Neuron (in vitro differentiated cells): Measurements from ENCODE around the gene PPP2R5E.
"Not testable (repeated sequence)": the region's sequence is repeated elsewhere in the genome, so short reads cannot be mapped to it uniquely, and the experiment has no call there.

Experiments
- H2AFZ ChIP-seq: one replicate; pipeline ENCODE4 v1.6.1; 2013; ENCODE audit warnings: low read depth, mild to moderate bottlenecking, inconsistent platforms, low read length, moderate library complexity
- H3K27me3 ChIP-seq: one replicate; pipeline ENCODE4 v1.6.1; 2013; ENCODE audit warnings: low read length; ENCODE audit not compliant: insufficient read depth
- H3K36me3 ChIP-seq: one replicate; pipeline ENCODE4 v1.6.1; 2013; ENCODE audit warnings: low read length; ENCODE audit not compliant: insufficient read depth
- H3K4me1 ChIP-seq: one replicate; pipeline ENCODE4 v1.6.1; 2013; ENCODE audit warnings: low read length; ENCODE audit not compliant: insufficient read depth
- H3K4me3 ChIP-seq: 2 replicates; pipeline ENCODE4 v1.5.1; 2013; ENCODE audit warnings: mild to moderate bottlenecking, low read length, moderate library complexity
- H3K9me3 ChIP-seq: one replicate; pipeline ENCODE4 v1.6.1; 2013; ENCODE audit warnings: low read length

PPP2R5E gene

DNA sequence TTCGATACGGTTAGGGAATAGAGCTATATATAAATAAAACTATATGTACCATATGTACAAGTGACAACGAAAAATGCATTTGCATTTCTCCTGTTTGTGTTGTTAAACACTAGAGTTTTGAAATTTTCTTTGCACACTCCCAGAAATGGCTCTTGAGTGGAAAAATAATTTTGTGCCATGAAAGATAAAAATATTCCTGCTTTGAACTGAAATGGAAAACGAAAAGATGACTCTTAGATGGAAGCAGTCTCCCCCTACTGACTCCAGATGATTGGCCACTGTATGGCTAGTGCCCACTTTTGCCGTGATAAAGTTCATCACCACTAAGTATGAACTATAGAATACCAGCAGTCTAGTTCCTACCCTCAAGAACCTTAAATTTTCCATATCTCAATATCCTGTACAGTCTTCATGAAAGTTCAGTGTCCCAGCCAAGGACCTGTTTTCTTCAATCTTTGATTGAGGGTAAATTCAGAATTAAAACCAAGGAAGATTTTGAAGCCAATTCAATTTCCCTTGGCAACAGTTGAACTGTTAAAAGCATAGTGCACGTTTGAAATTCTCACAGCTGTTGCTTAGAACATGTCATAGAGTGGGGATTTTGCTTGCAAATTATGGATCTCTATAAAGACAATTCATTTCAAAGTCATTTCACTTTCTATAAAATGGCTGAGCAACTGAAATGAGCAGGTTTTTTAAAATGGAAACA is 1.6 kb upstream of the PPP2R5E start:
- Histone ChIP-seq H3K36me3 (peaks cover 4% of the 10 kb centered on the region), H3K4me3 (peak overlapping the region; percentile 79), H3K9me3 (no peaks in the 10 kb centered on the region), H2AFZ (no peak overlapping the region), H3K4me1 (peaks cover 10% of the 10 kb centered on the region), H3K27me3 (no peaks in the 10 kb centered on the region)

DNA sequence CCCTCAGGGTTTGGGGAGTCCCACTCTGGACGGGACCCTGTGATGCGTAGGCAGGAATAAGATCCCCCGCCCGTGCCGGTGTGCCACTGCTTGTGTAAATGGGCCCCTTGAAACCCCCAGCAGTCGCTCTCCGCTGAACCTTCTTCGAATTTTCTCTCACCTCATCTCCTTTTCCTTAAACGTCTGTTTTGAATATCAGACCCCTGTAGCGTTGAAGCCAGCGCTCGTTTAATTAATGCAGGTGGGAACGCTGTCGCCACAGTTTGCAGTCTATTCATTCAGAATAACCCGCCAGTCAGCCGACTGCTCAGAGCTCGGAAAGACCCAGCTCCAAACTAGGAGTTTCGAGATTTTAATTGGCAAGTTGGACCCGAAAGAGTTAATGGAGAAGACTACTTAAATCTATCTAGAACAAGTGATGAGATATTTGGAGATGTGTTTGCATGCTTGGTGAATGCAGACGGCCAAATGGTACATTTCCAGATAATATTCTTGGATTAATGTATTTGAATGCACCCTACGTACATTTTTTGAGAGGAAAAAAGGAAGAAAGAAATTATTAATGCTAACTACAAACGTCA is 739 bp upstream of the PPP2R5E start:
- Histone ChIP-seq H3K36me3 (peaks cover 13% of the 10 kb centered on the region), H3K9me3 (no peaks in the 10 kb centered on the region), H2AFZ (peak overlapping the region; percentile 83), H3K4me1 (peaks cover 10% of the 10 kb centered on the region), H3K27me3 (no peaks in the 10 kb centered on the region), H3K4me3 (peak overlapping the region; percentile 79)

DNA sequence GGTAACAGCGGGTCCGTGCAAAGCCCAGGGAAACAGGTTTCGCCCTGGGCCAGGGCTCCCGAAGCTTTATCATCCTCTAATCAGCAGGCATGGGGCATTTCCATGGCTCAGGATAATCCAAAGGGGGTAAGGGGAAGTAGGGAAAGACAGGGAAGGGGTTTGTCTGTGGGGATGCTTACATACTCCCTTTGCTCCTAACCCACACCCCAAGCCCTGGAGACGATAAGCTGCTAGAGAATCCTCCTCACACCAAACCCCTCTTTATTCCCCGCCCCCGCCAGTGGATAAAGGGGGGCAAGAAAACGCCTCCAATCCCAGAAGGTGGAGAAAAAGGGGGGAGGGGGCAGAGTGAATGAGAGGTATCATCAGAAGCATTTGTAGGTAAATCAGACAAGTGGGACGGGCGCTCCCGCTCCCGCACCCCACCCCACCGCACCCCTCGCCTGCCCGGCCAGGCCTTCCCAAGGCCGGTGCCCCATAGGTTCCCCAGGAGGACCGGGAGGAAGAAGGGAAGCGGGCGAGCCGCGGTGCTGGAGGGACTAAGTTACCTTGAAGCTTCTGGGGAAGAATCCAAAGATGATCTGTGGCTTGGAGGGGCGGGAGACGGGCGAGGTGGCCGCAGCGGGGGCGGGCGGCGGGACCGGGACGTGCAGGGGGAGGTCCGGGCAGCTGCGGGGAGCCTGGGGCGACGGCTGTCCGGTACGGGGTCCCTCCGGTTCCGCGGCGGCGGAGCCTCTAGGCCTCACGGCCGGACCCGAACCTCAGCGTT is 762 bp downstream of the PPP2R5E start:
- H3K9me3 ChIP-seq: no peaks in the 10 kb centered on the region

GRCh38 chr14:63535918-63536317 is 7.3 kb downstream of the PPP2R5E start:
- no peak overlapping the region for H2AFZ ChIP-seq
- H3K4me1 ChIP-seq: peaks cover 2% of the 10 kb centered on the region
- H3K9me3 ChIP-seq: no peaks in the 10 kb centered on the region
- no peak overlapping the region for H3K4me3 ChIP-seq
- H3K27me3 ChIP-seq: no peaks in the 10 kb centered on the region
- H3K36me3 ChIP-seq: peaks cover 61% of the 10 kb centered on the region

More for the DNA sequence above, 762 bp downstream of the PPP2R5E start:
- H3K36me3 ChIP-seq: peaks cover 26% of the 10 kb centered on the region
- H3K4me1 ChIP-seq: peaks cover 10% of the 10 kb centered on the region
- H3K27me3 ChIP-seq: no peaks in the 10 kb centered on the region
- H3K4me3 ChIP-seq: peak overlapping the region; percentile 79
- H2AFZ ChIP-seq: peak overlapping the region; percentile 40

GRCh38 chr14:63533474-63533873 is 9.7 kb downstream of the PPP2R5E start:
- H3K27me3 ChIP-seq: no peaks in the 10 kb centered on the region
- H3K4me1 ChIP-seq: no peaks in the 10 kb centered on the region
- H3K9me3 ChIP-seq: no peaks in the 10 kb centered on the region
- peaks cover 52% of the 10 kb centered on the region for H3K36me3 ChIP-seq
- H2AFZ ChIP-seq: no peak overlapping the region
- H3K4me3 ChIP-seq: no peak overlapping the region

GRCh38 chr14:63524537-63525155 is 18.5 kb downstream of the PPP2R5E start:
- H2AFZ ChIP-seq: no peak overlapping the region
- H3K27me3 ChIP-seq: no peaks in the 10 kb centered on the region
- no peaks in the 10 kb centered on the region for H3K4me1 ChIP-seq
- H3K4me3 ChIP-seq: no peak overlapping the region
- peaks cover 16% of the 10 kb centered on the region for H3K36me3 ChIP-seq
- peaks cover 6% of the 10 kb centered on the region for H3K9me3 ChIP-seq

- H3K4me3 ChIP-seq: no peak overlapping the region
- peaks cover 6% of the 10 kb centered on the region for H3K9me3 ChIP-seq
- H3K4me1 ChIP-seq: no peaks in the 10 kb centered on the region
- no peak overlapping the region for H2AFZ ChIP-seq
- H3K27me3 ChIP-seq: no peaks in the 10 kb centered on the region
- H3K36me3 ChIP-seq: peaks cover 15% of the 10 kb centered on the region
These were observed 19.3 kb downstream of the PPP2R5E start for GRCh38 chr14:63523735-63524426.

- H3K9me3 ChIP-seq, H3K4me1 ChIP-seq, H2AFZ ChIP-seq, H3K27me3 ChIP-seq, H3K4me3 ChIP-seq: not testable (repeated sequence)
- peaks cover 15% of the 10 kb centered on the region for H3K36me3 ChIP-seq
These were observed 20.7 kb downstream of the PPP2R5E start for GRCh38 chr14:63522511-63522910.

- H3K4me3 ChIP-seq: no peak overlapping the region
- peaks cover 6% of the 10 kb centered on the region for H3K9me3 ChIP-seq
- H3K36me3 ChIP-seq: peaks cover 9% of the 10 kb centered on the region
- no peak overlapping the region for H2AFZ ChIP-seq
- H3K27me3 ChIP-seq: no peaks in the 10 kb centered on the region
- no peaks in the 10 kb centered on the region for H3K4me1 ChIP-seq
These were observed 25.8 kb downstream of the PPP2R5E start for GRCh38 chr14:63517354-63517753.

- no peaks in the 10 kb centered on the region for H3K4me1 ChIP-seq
- H3K36me3 ChIP-seq: peaks cover 8% of the 10 kb centered on the region
- H3K9me3 ChIP-seq: peaks cover 1% of the 10 kb centered on the region
- H3K4me3 ChIP-seq: no peak overlapping the region
- no peaks in the 10 kb centered on the region for H3K27me3 ChIP-seq
- H2AFZ ChIP-seq: no peak overlapping the region
These were observed 27.9 kb downstream of the PPP2R5E start for GRCh38 chr14:63515240-63515639.

DNA sequence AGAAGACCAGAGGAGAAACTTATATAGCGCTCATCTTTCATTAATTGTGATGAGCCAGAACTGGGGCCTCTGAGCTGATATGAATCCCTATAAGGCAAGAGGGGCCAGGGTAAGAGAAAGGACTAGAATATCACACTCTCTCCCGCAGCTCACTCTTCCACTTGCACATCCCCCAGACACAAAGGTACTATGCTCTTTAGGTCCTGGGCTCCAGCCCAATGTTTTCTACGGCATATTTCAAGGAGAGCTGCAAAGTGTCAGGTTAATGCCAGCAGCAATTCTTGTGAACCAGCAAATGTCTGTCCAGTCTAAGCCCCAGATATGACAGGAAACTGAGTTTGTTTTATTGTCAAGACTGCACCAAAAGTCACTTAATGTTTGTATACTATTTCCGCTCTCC is 29.4 kb downstream of the PPP2R5E start:
- peaks cover 9% of the 10 kb centered on the region for H3K36me3 ChIP-seq
- H2AFZ ChIP-seq: no peak overlapping the region
- H3K4me3 ChIP-seq: no peak overlapping the region
- H3K4me1 ChIP-seq: no peaks in the 10 kb centered on the region
- no peaks in the 10 kb centered on the region for H3K27me3 ChIP-seq
- peaks cover 2% of the 10 kb centered on the region for H3K9me3 ChIP-seq

DNA sequence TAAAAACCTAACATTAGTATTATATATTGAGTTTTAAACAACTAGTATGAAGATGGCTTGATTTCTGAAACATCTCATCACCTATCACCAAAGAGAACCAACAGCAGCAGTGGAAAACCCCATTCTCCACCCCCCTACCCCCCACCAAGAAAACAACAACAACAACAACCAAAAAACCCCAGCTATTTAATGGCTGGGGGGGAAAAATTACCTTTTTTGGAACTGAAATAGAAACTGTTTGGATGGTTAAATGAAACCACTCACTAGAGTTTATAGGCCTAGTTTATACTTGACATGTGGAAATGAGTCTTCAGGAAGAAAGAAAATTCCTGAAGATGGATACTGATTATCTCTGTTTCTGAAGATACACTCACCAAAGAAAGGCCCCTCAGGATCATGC is 30.3 kb downstream of the PPP2R5E start:
- Histone ChIP-seq H3K4me3 (no peak overlapping the region), H3K9me3 (peaks cover 2% of the 10 kb centered on the region), H2AFZ (no peak overlapping the region), H3K27me3 (no peaks in the 10 kb centered on the region), H3K36me3 (peaks cover 9% of the 10 kb centered on the region), H3K4me1 (no peaks in the 10 kb centered on the region)
